Vagina (tissue), 2 donors: ENCODE data around the gene DUXB. TPM values are rescaled to one million over a fixed set of nuclear protein-coding genes. Genes with fewer than 3 reads are reported as not detected.

Experiments
- DNase-seq, 2 donors: peaks; one replicate each; pipeline ENCODE4 v3.0.0-alpha.2; 2017; ENCODE audit errors: extremely low spot score in 2 of 2
- H3K27ac ChIP-seq: fragments of 200-600 bp; sonication (generic); one replicate; pipeline ENCODE4 v1.5.1; 2019
- H3K27me3 ChIP-seq: fragments of 200-600 bp; sonication (generic); one replicate; pipeline ENCODE4 v1.5.1; 2019
- H3K36me3 ChIP-seq, 2 donors: fragments of 200-600 bp; sonication (generic); one replicate each; pipeline ENCODE4 v1.5.1; 2017 to 2019
- H3K4me1 ChIP-seq: fragments of 200-600 bp; sonication (generic); one replicate; pipeline ENCODE4 v1.5.1; 2019
- H3K4me3 ChIP-seq, 2 donors: fragments of 200-600 bp; sonication (generic); 1 replicate in 1 of 2; 2 replicates in 1 of 2; pipeline ENCODE4 v1.5.1; 2016 to 2019
- H3K9me3 ChIP-seq: fragments of 200-600 bp; sonication (generic); one replicate; pipeline ENCODE4 v1.5.1; 2019
- CTCF ChIP-seq, 3 experiments: fragments of 450-650 bp in 2 of 3; fragments of 200-600 bp in 1 of 3; sonication (generic) in 1 of 3; IDR thresholded peaks; one replicate each; pipeline ENCODE4 v1.5.1; 2017 to 2019; ENCODE audit warnings: antibody characterized with exemption in 3 of 3, mild to moderate bottlenecking in 2 of 3, moderate library complexity in 2 of 3
- POLR2A ChIP-seq, 2 donors: fragments of 450-650 bp; IDR thresholded peaks; one replicate each; pipeline ENCODE4 v1.6.1; 2017; ENCODE audit warnings: antibody characterized with exemption in 2 of 2, mild to moderate bottlenecking in 2 of 2, moderate library complexity in 2 of 2
- POLR2AphosphoS5 ChIP-seq, 2 donors: sonication (generic); formaldehyde crosslinking; IDR thresholded peaks; one replicate each; pipeline ENCODE4 v1.9.0; 2017; ENCODE audit warnings: antibody characterized with exemption in 2 of 2, mild to moderate bottlenecking in 2 of 2, low read depth in 1 of 2; ENCODE audit not compliant: insufficient read depth in 1 of 2
- intact Hi-C: fragments of 100-400 bp; cut with DNase I; formaldehyde crosslinking; loops from one replicate; pipeline ENCODE4 v1.15.1; 2023
- total RNA-seq: library from RNA; depleted of rRNA; stranded (reverse); fragments of >200 nt; gene quantifications from one replicate; pipeline ENCODE4 v1.2.3, GENCODE V29; 2016

The DUXB gene
- not detected for total RNA-seq

- Histone ChIP-seq H3K27me3 (no peaks in the 10 kb centered on the region), H3K4me1 (no peaks in the 10 kb centered on the region), H3K36me3 (no peaks in the 10 kb centered on the region), H3K4me3 (no peak within 1 kb of the TSS), H3K9me3 (no peaks in the 10 kb centered on the region), H3K27ac (no peak within 1 kb of the TSS)
- intact Hi-C loops: no loop called here
- no peak for DNase-seq
- TF ChIP-seq POLR2A (IDR thresholded peaks at IDR 0.05) (no peak), POLR2AphosphoS5 (IDR thresholded peaks at IDR 0.05; ENCODE audit: insufficient read depth in 1 of 2, low read depth in 1 of 2) (no peak), CTCF (IDR thresholded peaks at IDR 0.05) (no peak)
Observed at GRCh38 chr16:75701361-75701760, at the start of gene DUXB. Gene DUXB (minus strand): TSS chr16:75701461. CDS start chr16:75701418, 43 bp downstream.

GRCh38 chr16:75750528-75750927 lies 49.3 kb upstream of the DUXB start:
- H3K27me3 ChIP-seq: no peaks in the 10 kb centered on the region

GRCh38 chr16:75746359-75746758 lies 45.1 kb upstream of the DUXB start:
- Histone ChIP-seq H3K27ac (no peak overlapping the region), H3K4me1 (no peaks in the 10 kb centered on the region), H3K36me3 (no peaks in the 10 kb centered on the region), H3K9me3 (no peaks in the 10 kb centered on the region), H3K4me3 (no peak overlapping the region), H3K27me3 (no peaks in the 10 kb centered on the region)
- TF ChIP-seq CTCF (IDR thresholded peaks at IDR 0.05) (no peak), POLR2AphosphoS5 (IDR thresholded peaks at IDR 0.05; ENCODE audit: insufficient read depth in 1 of 2, low read depth in 1 of 2) (no peak), POLR2A (IDR thresholded peaks at IDR 0.05) (no peak)
- no peak for DNase-seq
- intact Hi-C loops: no loop called here

More at GRCh38 chr16:75750528-75750927, 49.3 kb upstream of the DUXB start:
- Histone ChIP-seq H3K9me3 (no peaks in the 10 kb centered on the region), H3K27ac (no peak overlapping the region), H3K4me1 (peaks cover 12% of the 10 kb centered on the region), H3K4me3 (no peak overlapping the region), H3K36me3 (no peaks in the 10 kb centered on the region)
- no peak for TF ChIP-seq POLR2AphosphoS5 (IDR thresholded peaks at IDR 0.05; ENCODE audit: insufficient read depth in 1 of 2, low read depth in 1 of 2)
- no peak for TF ChIP-seq POLR2A (IDR thresholded peaks at IDR 0.05)
- no peak for TF ChIP-seq CTCF (IDR thresholded peaks at IDR 0.05)
- intact Hi-C loops: no loop called here
- DNase-seq: no peak

- no peaks in the 10 kb centered on the region for H3K36me3 ChIP-seq
- no peaks in the 10 kb centered on the region for H3K4me1 ChIP-seq
- no peaks in the 10 kb centered on the region for H3K27me3 ChIP-seq
- intact Hi-C loops: no loop called here
- DNase-seq: no peak
- H3K9me3 ChIP-seq: no peaks in the 10 kb centered on the region
- no peak overlapping the region for H3K27ac ChIP-seq
- no peak overlapping the region for H3K4me3 ChIP-seq
- TF ChIP-seq CTCF (IDR thresholded peaks at IDR 0.05) (no peak), POLR2A (IDR thresholded peaks at IDR 0.05) (no peak), POLR2AphosphoS5 (IDR thresholded peaks at IDR 0.05; ENCODE audit: insufficient read depth in 1 of 2, low read depth in 1 of 2) (no peak)
Observed at GRCh38 chr16:75745823-75746222, 44.6 kb upstream of the DUXB start.

GRCh38 chr16:75745242-75745641 lies 44.0 kb upstream of the DUXB start:
- Histone ChIP-seq H3K9me3 (no peaks in the 10 kb centered on the region), H3K27ac (no peak overlapping the region), H3K36me3 (no peaks in the 10 kb centered on the region), H3K4me3 (no peak overlapping the region), H3K27me3 (no peaks in the 10 kb centered on the region), H3K4me1 (no peaks in the 10 kb centered on the region)
- intact Hi-C loops: no loop called here
- DNase-seq: no peak
- TF ChIP-seq CTCF (IDR thresholded peaks at IDR 0.05) (no peak), POLR2AphosphoS5 (IDR thresholded peaks at IDR 0.05; ENCODE audit: insufficient read depth in 1 of 2, low read depth in 1 of 2) (no peak), POLR2A (IDR thresholded peaks at IDR 0.05) (no peak)
